Measurements from ENCODE around the gene NKX2-4.

Gene NKX2-4

DNA sequence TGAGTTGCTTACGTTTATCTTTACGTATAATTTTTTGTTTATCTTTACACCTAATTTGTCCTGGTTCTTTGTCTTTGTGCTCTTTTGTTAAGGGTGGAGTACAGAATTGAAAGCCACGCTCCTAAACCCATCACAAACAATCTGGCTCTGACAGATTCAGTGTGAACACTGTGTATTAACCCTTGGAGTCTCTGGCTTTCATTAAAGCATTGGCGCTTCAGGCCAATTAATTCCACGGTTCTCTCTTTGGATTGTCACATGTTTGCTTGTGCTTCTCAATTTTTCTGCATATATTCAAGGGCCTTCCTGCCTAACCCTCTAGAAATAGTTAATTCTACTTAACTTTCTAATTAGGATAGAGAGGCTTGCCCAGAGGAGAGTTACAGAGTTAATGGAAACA lies 38.6 kb downstream of the NKX2-4 start:
- no peak for DNase-seq

DNA sequence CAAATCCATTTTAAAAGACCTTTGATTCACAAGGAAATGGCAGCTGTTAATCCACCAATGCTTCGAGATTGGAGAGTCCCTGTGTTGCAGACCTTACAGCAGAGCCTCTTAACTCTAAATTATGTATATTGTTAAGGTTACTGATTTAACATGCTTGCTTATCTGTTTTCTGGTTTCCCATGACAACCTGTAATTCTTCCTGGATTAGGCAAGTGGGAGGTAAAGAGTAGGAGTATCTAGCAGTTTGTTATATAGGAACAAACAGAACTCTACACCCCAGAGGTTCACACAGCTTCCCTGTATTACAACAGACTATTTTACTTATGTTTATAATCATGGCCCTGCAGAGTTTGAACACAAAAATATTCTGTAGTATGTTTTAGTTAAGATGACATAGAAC lies 39.5 kb downstream of the NKX2-4 start:
- DNase-seq = no peak

DNA sequence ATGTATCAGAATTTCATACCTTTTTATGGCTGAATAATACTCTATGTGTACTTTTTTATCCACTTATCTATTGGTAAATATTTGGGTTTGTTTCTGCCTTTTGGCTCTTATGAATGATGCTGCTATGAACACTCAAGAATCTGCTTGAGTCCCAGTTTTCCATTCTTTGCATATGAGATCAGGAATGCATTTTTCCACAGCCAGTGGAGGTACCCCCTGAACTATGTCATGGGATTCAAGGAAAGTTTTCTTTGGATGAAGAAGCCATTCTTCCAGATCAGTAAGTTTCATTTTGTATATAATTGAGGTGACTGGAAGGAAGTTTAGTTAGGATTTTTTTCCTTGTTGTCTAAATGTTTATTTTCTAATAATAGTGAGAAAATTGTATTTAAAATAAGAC lies 40.9 kb downstream of the NKX2-4 start:
- DNase-seq = no peak

DNA sequence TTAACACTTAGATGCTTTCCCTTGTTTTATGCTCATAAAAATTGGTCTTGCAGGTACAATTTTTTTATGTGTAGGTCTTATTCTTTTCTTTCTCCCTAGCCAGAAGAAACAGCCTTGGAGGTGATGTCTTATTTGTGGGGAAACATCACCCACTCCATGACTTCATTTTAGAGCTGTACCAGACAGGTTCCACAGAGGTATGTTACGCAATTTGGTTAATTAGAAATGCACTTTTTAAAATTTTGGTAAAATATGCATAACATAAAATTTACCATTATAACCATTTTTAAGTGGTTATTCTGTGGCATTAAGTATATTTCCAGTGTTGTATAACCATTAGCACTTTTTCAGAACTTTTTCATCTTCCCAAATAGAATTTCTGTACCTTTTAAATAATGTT lies 41.3 kb downstream of the NKX2-4 start:
- DNase-seq = no peak

DNA sequence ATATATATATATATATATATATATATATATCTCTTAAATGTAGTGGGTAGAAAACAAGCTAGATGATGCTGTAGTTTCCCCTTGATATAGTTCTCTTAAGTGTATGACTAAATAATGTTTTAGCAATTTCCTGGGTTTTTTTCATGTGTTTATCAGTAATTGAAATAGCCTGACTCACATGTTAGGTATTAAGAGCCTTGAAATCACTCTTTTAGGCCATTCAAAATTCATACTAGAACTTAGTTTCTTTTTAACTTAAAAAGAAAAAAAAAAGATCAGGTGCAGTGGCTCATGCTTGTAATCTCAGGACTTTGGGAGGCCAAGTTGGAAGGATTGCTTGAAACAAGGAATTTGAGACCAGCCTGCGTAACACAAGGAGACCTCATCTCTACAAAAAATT lies 44.1 kb downstream of the NKX2-4 start:
- no peak for DNase-seq

DNA sequence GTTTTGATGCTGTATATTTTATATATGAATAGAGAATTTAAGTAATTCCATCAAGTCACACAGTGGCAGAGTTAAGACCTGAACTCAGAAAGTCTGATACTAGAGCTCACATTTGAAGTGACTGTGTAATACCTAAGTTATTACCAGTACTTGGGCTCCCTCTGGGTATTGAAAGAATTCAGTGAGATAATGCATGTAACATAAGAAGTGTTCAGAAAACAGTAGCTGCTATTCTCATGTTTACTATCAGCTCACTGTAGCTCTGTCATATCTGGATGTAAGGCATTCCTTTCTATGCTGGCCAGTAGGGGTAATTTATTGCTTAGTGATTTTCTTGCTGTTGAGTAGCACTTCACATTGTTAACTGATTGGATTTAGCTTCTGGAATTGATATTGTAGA lies 44.6 kb downstream of the NKX2-4 start:
- DNase-seq = no peak
